HG03442 (cell line): ENCODE results near the gene CNOT4.
"Not testable (repeated sequence)": the region's sequence is repeated elsewhere in the genome, so short reads cannot be mapped to it uniquely, and the experiment has no call there.

ENCODE experiments used
- ATAC-seq: cut with Tn5 transposase; IDR thresholded peaks from one replicate; pipeline ENCODE4 v1.9.1; 2021; ENCODE audit warnings: mild to moderate bottlenecking, moderate library complexity; ENCODE audit not compliant: unreplicated experiment

Gene CNOT4

DNA sequence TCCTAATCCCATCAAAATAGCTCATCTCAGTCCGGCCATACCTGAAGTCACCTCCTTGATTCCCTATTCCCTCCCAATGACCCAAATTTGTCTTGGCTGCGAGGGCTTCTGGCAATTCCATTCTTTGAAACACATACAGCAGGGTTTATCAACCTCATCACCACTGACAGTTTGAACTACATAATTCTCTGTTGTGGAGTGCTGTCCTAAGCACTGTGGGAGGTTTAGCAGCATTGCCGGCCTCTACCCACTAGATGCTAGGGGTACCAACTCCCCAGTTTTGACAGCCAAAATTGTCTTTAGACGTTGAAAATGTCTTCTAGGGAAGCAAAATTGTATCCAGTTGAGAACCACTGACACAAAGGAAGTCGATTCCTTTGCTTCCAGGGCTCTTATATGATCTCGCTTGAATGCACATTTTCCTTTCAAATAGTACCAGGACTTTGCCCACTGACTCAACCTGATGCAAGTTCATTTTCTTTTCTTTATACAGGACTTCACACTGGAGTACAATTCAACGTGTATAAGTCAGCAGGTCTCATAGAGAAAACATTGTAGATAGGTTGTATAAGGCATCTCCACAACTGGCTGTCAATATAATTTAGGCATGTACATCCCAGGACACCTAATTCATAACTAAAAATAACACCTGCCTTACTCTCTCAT is 142.9 kb downstream of the CNOT4 start:
- ATAC-seq = no peak

DNA sequence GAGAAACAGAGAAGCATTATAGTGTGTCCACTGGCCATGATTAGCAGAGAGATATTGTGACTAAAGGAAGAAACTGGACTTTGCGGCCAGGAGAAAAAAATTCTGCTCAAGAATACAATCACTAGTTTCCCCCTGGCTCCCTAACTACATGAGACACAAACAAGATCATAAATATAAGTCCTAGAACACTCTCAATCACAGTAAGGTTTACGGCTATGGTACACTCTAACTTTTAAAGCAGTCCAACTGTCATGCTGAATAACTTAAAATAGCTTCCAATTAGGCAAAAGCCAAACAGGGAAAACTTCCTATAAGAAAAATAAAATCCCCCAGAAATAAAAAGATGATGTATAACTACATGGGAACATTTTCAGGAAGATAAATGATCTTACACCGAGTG is 144.2 kb downstream of the CNOT4 start:
- ATAC-seq = no peak

DNA sequence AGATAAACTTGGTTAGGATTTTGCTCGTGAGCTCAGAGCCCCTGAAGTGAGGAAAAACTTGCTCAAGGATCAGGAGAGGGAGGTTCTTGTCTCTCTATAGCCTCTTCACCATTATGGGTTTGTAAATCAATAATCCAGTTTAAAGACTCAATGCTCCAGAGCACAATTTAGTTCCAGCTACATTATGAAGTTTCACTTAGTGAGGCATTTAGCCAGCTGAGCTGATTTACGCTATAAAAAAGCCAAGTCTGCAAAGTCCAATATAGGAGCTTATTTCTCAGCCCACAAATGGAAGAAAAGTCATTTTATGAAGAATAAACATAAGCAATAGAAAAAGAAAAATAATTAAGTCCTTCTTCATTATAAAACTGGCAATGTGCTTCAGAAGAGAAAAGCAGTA is 145.7 kb downstream of the CNOT4 start:
- ATAC-seq = no peak

DNA sequence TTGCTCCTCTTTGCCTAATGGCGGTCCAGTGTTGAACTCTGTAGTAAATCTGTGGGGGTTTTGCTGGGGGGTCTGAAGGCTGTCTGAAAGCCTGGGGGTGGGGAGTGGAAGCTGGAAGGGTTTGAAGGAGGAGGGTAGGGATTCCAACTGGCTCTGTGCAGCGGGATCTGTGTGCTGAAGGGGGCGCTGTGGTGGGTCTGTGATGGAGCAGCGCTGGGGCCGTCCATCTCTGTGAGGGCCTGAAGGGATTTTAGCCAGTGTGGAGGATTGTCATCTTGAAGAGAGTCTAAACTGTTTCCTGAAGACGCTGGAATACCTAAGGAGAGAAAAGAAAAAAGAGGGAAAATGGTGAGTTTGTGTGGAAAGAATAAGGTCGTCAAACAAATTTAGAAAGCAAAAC is 147.0 kb downstream of the CNOT4 start:
- ATAC-seq = no peak

DNA sequence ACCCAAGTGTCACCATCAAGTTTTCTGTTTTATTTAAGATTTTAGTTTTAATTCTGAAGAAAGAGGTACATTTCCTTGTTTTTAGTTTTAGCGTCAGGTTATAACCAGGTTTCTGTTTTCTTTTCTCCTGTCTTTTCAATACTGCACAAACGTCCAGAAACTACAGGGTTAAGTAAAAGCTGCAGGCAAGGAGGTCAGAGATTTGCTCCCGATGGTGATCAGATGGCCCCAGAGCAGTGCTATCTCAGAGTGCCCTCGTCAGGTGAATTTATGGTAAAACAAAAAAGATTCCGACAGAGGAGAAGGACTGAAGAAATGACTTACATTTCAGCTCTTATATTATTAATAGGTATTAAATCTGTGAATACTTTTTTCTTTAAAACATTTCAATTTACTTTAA is 148.1 kb downstream of the CNOT4 start:
- ATAC-seq = no peak

DNA sequence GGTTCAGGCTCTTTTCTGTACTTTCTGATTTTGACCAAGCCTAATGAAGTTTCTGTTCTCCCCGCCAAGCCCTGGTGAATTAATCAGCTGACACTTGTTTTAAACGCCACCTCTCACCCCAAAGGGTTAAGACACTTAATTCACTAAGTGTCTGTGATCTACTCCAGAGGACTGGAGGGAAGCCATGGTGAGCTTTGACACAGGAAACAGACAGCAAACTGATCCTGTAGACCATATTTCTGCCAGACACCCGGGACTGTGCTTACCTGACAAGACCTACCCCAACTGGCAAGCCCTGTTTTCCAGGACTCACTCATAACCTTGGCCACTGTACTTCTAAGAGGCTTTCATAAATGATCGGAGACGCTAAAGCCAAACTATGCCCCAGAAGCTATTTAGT is 150.3 kb downstream of the CNOT4 start:
- ATAC-seq = no peak

DNA sequence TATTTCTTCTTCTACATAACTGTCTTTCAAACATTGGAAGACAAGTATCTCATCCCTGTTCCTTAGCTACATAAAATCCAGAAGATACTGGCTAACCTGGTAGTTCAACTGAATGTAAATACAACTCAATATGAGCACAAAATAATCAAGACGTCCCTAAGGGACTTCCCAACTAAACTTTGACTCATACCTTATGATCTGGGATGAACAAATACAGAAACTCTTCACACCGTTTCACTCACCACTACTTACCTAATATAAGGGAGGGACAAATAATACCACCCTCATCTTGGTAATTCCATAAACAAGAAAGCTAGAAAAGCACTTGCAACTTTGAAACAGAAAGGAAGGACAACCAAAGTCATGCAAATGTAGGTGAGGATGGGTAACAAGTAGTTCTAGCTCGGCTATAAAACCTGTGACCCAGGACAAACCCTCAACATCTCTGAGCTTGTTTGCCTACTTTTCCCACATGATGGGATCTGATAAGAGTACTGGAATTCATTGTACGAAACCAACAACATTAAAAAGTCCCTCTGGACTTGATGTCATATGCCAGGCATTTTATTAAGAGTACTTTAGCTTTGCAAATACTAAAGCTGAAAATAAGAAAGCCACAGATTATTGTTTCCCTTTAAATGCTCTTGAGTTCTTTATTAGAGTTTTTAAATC is 154.4 kb downstream of the CNOT4 start:
- no peak for ATAC-seq

DNA sequence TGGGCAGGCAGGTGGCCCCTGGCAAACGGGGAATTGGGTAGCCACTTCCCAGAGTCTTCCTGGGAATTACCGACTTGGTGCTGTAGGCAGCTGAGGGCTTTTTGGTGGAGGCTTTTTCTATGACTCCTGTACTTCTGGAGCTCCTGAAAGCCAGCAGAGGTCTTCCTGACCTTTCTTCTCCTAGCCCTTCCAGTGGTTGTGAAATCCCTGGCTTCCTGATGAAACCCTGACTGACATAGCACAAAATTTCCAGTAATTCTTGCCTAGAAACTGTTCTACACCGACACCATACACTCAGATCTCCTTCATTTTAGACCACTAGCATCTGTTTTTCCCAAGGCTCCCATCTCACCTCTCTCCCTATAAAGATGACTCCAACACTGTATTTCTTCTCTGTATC is 156.1 kb downstream of the CNOT4 start:
- ATAC-seq = no peak

DNA sequence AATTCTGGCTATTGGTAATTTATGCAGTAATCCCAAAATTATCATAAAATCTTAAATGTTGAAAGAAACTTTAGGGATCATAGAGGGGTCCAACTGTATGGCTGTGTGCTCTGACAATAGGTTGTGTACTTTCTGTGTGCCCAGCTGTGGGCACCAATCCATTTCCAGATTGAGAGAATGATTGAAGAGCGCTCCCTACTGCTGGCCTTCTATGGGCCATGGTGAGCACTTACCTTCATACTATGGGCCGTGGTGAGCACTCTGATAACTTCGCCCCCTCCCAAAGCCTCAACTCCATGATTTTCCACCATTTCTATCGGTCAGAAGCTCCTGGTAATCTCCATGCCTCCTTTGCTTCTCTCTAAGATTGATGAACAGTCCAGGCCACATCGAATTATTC is 157.6 kb downstream of the CNOT4 start:
- no peak for ATAC-seq

DNA sequence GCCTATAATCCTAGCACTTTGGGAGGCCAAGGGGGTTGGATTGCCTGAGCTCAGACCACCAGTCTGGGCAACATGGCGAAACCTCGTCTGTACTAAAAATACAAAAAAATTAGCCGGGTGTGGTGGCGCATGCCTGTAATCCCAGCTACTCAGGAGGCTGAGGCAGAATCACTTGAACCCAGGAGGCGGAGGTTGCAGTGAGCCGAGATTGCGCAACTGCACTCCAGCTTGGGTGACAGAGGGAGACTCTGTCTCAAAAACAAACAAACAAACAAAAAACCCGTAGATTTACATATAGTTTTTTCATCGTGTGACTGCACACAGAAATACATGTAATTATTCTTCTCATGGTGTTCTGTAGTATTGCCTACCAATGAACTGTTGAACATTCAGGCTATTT is 158.8 kb downstream of the CNOT4 start:
- ATAC-seq = not testable (repeated sequence)

DNA sequence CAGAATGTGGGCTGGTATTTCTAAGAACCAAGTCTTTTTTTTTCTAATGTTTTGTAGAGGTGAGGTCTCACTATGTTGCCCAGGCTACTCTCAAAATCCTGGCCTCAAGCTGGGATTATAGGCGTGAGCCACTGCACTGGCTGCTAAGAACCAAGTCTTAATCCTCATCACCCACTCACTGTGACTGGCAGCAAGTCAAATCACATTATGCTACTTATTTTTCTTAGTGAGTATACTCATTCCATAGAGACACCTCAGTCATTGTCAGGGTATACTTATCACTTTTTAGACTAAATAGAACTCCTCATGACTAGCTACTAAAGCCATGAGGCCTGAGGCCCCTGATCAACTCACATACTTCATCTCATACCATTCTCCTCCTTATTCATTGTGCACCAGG is 160.2 kb downstream of the CNOT4 start:
- ATAC-seq = no peak

DNA sequence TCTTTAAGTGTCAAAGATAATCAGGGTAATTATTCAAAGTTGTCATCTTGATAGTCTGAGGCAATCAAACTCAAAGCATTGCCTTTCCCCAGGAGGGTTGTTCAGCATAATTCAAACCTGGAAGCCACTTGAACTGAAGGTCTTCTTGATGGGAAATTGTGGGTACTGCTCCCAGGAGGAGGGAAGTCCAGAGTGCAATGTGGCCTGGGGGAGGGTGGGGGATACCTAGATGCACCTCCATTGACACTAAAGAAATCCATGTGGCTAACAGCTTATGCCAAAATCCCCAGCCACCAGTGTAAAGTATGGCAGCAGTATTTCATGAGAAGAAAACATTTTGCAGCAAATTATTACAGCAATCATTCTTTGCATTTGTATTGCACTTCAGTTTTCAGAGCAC is 161.4 kb downstream of the CNOT4 start:
- ATAC-seq = no peak

DNA sequence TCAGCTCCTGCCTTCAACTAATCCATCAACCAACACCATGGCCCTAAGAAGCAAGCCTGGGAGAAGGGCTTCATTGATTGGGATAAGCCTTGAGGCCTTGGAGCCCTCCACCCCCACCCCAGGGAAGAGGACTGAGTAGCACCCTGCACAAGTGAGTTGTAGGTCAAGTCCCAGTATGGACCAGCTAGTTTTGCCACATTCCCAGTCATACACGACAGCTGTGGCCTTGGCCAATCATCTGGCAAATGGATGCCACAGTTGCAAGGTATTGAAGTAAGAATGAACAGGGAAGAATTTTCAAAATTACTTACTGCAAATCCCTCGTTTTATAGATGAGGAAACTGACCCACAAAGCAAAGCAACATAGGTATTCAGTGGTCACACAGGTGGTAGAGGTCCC is 166.5 kb downstream of the CNOT4 start:
- no peak for ATAC-seq

DNA sequence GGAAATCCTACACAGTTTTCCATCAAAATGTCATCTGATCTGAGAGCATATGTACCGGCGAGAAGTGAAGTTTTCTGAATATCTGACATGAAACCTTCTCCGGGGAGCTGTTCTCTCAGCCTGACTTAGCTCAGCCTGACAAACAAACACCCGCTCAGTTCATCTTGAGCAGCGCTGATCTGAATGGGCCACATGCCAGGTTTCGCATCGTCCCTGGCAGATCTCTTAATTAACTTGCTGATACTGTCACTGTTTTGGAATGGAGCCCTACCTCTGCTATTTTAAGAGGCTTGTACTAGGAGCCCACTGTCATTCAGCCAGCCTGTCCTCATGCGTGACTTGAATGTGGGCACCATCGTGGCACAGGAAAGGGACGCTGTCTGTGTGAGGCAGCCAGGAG is 167.0 kb downstream of the CNOT4 start:
- ATAC-seq = no peak

DNA sequence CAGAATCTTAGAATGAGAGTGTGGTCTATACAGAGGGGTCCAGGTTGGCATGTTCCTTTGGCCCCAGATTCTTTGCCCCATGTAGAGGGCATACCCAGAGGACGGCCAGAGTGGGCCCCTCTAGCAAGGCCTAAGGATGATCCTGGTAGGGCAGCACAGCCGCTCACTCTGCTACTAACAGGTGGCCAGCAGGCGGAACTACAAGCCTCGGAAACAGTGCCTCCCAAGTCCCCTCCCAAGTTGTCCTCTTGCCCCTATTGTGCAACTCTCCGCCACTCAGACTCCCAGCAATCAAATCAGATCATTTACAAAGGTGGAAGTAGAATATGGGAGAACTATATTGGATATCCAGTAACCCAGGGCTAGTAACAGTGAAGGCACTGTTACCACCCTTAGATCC is 168.9 kb downstream of the CNOT4 start:
- ATAC-seq = no peak

DNA sequence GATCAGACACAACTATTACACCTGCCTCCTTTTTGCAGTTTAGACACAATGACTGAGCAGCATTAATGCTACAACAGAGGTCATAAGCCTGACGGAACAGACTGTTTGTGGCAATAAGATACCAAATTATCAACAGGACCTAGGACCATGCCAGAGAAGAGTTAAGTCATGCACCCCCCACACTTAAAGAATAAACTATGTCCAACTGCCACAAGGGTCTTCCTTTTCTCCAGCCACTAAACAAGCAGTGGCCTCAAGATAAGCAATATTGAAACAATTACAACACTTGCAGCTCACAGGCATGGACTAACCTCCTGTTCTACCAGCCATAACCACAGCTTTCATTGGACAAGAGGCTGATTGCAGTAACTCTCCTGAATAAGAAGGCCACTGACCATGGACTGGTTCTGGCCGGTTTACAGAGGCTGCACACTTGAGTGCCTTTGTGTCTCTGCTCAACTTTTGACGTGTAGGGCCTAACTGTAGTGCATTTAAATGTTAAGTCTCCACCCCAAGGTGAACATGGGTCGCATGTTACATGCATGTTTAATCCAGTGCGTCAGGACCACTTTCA is 171.8 kb downstream of the CNOT4 start:
- ATAC-seq = no peak

DNA sequence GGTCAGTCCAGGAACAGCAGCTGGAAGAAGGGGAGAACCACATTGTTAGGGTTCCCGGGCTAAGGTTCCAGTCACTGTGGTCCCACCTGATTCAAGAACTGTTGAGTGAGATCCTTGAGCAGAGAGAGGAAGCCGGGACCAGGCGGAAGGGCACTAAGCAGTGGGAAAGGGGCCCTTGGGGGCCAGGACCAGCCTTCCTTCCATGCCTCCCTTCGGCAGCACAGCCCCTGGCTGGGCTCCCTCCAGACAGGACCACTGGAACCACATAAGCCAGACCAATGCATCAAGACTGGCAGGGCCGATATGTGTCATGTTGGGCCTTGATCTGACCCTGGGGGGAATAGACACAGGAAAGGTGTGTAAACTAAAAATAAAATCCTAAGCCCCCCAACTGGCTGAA is 172.4 kb downstream of the CNOT4 start:
- ATAC-seq = no peak

DNA sequence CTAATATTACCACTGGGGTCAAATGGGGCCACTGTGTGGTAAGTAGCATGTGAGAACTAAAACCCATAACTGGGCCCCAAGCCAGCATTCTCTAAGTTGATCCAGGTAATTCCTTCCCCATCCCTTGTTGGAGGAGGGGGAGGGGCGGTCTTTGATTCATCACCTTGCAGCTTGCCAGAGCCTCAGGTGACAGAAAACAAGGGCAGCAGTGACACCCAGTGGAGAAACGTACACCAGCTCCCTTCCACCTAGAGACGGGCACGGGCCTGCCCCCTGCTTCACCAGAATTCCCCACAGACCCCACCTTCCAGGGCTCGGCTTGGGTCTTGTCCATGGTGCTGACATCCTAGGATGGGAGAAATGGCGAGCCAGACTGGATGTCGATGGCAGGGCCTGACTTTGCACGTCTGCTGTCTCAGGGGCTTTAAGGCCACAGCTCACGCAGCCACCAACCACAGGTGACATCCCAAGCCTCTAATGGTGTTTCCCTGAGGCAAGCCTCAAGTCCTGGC is 174.2 kb downstream of the CNOT4 start:
- peak; percentile 65 for ATAC-seq

DNA sequence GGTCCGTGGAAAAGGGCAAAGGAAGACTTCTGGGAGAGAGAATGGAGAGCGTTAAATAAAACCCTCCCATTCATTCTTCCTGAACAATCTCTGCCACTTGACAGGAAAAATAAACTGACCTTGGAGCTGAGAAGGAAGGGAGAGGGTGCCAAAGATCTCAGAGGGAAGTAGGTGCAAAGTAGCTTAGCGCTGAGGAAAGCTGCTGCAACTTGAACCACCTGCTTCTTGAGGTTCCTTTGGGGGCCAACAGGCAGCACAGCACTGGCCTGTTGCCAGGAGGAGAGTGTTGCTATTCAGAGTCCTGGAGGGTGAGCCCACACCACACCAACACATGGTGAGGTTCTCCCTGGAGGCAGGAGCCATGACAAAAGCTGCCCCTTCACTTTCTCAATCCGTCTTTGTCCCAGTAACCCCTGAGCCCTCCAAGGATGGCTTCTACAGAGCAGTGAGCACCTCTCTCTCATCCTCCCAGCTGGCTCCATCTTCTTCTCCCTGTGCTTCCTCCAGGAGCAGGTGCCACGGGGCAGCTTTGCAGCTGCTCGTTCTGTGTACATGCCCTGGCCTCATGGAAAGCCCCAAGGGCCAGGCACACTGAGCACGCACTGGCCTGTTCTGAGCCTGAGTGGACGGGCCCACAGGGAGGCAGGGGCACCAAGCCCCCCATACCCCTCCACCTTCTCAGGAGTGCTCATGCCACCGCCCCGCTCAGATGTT is 174.9 kb downstream of the CNOT4 start:
- no peak for ATAC-seq

DNA sequence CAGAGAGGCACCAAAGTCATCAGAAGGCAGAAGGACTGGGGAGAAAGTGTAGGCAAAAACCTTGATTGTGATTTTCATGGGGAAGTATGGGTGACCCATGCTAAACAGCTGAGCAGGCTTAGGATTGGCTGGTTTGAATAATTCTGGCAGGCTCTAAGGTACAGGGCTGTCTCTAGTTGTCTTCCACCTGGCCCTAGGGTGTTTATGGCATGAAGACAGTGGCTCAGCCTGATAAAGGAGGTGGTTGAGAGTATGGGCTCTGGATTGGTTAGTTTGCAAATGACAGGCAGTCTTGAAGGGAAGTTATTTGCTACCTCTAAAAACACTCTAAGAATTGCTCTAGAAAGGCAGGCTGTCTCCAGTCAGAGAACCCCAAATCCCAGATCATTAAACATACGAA is 176.0 kb downstream of the CNOT4 start:
- no peak for ATAC-seq

DNA sequence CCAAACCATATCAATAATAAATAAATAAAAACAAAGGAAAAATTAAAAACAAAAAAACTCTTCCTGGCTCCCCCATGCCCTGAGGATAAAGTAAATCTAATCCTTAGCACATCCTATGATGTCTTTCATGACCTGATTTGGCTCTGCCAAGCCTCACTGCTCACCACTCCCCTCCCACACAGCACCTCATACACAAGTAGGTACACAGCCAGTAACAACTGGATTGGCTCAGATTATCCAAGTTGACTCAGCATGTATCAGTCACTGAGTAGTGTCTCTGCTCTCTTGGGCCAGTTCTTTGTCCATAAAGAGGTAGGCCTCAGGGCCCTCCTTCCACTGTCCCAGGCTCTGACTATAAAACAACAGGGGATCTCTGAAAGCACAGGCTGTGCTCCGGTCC is 176.7 kb downstream of the CNOT4 start:
- ATAC-seq = no peak

DNA sequence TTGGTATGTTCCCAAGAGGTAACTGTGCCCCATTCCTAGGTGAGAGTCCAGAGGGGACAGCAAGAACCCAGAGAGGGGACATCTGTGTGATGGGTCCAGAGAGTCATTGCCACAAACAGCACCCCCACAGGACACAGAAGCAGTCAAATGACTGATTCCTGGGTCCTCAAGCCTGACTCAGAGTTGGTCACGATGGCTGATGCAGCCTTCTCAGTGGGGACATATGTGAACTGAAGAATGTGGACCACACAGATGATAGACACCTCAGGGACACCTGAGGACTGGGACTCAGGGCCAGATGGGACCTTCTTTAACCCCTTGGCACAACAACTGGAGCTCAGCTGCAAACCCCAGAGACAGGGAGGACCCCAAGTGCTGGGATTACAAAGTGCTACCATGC is 179.8 kb downstream of the CNOT4 start:
- no peak for ATAC-seq
